BJ (cell line): Measurements from ENCODE around the gene GRIN3A. TPM values are rescaled to one million over a fixed set of nuclear protein-coding genes. Genes with fewer than 3 reads are reported as not detected.
A peak's percentile ranks its signal among the peaks of the same experiment; 100 is the strongest.

Source experiments
- CTCF ChIA-PET: fragments of 350-600 bp; formaldehyde crosslinking; extraction: SDS; loops from one replicate; lab custom pipeline; 2021; ENCODE audit warnings: antibody characterized with exemption, inconsistent platforms; lab: Yijun Ruan, JAX
- POLR2A ChIA-PET: fragments of 300-600 bp; sonication (Branson Sonifier 250); formaldehyde crosslinking; extraction: SDS; loops from one replicate; lab custom pipeline; 2021; ENCODE audit warnings: antibody characterized with exemption; lab: Charles Lee
- DNase-seq: peaks from one replicate; pipeline ENCODE4 v3.0.0-alpha.2; 2011; ENCODE audit warnings: low read depth
- H3K27me3 ChIP-seq: 2 replicates; pipeline ENCODE4 v1.6.0; 2011; ENCODE audit warnings: low read length; ENCODE audit not compliant: control insufficient read depth, insufficient read depth
- H3K36me3 ChIP-seq: 2 replicates; pipeline ENCODE4 v1.5.1; 2011; ENCODE audit warnings: low read length; ENCODE audit not compliant: control insufficient read depth, insufficient read depth
- H3K4me3 ChIP-seq: 2 replicates; pipeline ENCODE4 v1.5.1; 2011; ENCODE audit warnings: low read depth, mild to moderate bottlenecking, control low read depth, low read length
- polyA plus RNA-seq: library from polyadenylated mRNA; depleted of rRNA; stranded (reverse); fragments of >200 nt; gene quantifications from 2 replicates; pipeline ENCODE4 v1.2.3, GENCODE V29; 2011
- TF ChIP-seq, protein P1 (sequence below): IDR thresholded peaks from 2 replicates; pipeline ENCODE4 v1.5.1; 2011; ENCODE audit warnings: low read depth, mild to moderate bottlenecking, control low read depth, inconsistent platforms, low read length, moderate library complexity; ENCODE audit not compliant: insufficient read depth

GRIN3A gene
- polyA plus RNA-seq, 1 experiment = not detected

DNA sequence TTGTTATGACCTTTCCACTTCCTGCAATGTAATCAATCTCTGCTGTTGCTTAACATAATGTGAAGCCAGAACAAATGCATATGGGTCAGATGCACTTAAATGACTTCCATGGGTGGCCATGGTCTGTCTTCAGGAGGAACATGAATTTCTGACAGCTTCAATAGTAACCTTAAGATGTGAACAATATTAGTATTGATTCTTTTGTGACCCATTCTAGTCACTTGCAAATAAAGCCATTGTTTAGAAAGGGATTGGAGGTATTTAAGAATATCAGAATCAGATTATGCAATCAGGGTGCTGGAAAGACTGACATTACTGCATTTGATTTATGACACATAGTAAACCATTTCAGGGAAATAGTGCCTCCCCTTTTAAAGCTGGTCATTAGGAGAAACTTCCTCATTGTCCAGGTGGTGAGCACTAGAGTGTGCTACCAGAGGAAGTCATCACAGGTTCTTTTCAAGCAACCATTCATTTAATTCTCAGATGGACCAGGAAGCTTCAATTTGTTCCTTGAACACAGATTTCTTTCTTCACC lies 32.1 kb downstream of the GRIN3A start:
- no peak for DNase-seq
- Histone ChIP-seq H3K4me3 (no peak overlapping the region), H3K36me3 (no peaks in the 10 kb centered on the region), H3K27me3 (no peaks in the 10 kb centered on the region)
- CTCF ChIA-PET = interaction anchor here (1.2 kb wide), 1 partner anchor 14 kb away, joined by 3 read pairs; no protein-coding TSS in a partner anchor
- TF ChIP-seq, protein P1, sequence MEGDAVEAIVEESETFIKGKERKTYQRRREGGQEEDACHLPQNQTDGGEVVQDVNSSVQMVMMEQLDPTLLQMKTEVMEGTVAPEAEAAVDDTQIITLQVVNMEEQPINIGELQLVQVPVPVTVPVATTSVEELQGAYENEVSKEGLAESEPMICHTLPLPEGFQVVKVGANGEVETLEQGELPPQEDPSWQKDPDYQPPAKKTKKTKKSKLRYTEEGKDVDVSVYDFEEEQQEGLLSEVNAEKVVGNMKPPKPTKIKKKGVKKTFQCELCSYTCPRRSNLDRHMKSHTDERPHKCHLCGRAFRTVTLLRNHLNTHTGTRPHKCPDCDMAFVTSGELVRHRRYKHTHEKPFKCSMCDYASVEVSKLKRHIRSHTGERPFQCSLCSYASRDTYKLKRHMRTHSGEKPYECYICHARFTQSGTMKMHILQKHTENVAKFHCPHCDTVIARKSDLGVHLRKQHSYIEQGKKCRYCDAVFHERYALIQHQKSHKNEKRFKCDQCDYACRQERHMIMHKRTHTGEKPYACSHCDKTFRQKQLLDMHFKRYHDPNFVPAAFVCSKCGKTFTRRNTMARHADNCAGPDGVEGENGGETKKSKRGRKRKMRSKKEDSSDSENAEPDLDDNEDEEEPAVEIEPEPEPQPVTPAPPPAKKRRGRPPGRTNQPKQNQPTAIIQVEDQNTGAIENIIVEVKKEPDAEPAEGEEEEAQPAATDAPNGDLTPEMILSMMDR = no peak
- POLR2A ChIA-PET = no interaction called here

DNA sequence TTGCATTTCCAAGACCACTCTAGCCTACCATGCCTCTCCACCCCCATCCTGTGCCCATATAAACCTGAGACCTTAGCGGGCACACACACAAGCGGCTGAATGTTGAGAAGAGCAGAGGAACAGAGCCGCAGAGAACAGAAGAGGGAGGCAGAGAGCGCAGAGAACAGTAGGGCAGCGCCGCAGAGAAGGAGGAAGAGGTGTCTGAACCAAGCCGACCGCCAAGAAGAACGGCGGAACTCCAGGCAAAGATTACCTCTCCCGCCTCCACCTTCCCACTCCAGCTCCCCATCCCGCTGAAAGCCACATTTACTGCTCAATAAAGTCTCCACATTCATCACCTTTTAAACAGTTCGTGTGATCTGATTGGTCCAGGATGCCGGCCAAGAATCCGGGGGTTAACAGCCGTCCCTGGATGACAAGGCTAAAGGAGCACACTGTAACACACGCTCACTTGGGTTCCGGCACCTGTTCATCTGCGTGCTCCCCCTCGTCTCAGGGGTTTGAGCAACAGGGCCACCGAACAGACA lies 33.2 kb downstream of the GRIN3A start:
- H3K4me3 ChIP-seq = no peak overlapping the region
- H3K36me3 ChIP-seq = no peaks in the 10 kb centered on the region
- TF ChIP-seq, protein P1 = peak; percentile 32
- no peaks in the 10 kb centered on the region for H3K27me3 ChIP-seq
- ChIA-PET CTCF (interaction anchor here (0.6 kb wide), 2 partner anchors 12 to 18 kb away, joined by 3 to 4 read pairs; no protein-coding TSS in a partner anchor), POLR2A (no interaction called here)
- no peak for DNase-seq

DNA sequence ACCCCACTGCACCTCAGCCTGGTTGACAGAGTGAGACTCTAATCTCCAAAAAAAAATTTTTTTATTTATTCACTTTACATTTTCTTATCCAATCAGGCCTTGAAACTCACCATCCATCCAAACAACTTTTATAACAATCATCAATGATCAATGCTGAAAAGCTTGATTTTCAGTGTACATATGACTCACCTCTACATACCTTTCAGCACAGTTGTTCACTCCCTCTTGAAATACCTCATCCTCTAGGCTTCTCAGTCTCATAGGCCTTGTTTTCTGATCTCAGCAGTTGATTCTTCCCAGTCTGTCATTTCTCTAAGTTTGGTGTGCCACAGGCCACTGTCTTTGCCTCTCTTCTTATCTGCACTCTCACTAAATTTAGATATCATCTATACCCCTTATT lies 36.2 kb downstream of the GRIN3A start:
- Histone ChIP-seq H3K36me3 (no peaks in the 10 kb centered on the region), H3K27me3 (no peaks in the 10 kb centered on the region), H3K4me3 (no peak overlapping the region)
- no peak for DNase-seq
- ChIA-PET POLR2A (no interaction called here), CTCF (interaction anchor here (0.7 to 1.4 kb wide), 2 partner anchors 10 to 12 kb away, joined by 3 to 5 read pairs; no protein-coding TSS in a partner anchor)
- TF ChIP-seq, protein P1 = no peak

DNA sequence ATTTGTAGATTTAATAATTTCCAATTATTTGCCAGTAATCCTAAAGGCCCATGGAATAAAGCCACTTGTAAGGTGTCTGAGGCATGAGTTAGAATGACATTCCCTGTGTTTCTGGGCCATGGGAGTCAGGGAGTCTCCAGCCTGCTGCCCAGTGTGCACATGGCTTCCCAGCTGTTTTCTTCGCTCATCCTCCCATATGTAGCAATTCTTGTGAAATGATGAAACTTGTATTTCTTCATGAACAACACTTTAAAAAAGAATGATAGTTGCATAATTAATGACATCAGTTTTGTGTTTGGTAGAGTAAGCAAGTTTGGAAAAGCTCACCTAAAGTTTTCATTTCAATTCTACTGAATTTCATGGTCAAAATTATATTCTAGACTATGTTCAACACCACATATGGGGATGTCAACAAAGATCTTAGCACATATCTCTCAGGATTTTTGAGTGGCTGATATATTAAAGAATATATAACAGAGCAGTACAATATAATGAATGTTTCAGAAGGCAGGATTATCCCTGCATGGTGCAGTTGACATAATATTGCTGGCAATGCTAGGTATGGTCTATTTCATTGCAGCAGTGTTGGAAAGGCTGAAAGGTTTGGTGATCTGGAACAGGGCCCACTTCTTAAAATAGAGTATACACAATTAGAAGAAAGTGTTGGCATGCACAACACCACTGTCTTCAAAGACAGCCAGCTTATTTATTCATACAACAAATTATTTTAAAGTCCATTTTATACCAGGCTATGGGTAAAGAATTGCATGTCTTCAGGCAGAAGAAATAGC lies 44.7 kb downstream of the GRIN3A start:
- DNase-seq = no peak
- TF ChIP-seq, protein P1 = no peak
- H3K27me3 ChIP-seq = no peaks in the 10 kb centered on the region
- ChIA-PET CTCF (interaction anchor here (1.2 kb wide), 2 partner anchors 12 to 18 kb away, joined by 3 to 4 read pairs; no protein-coding TSS in a partner anchor), POLR2A (no interaction called here)
- no peak overlapping the region for H3K4me3 ChIP-seq
- no peaks in the 10 kb centered on the region for H3K36me3 ChIP-seq

DNA sequence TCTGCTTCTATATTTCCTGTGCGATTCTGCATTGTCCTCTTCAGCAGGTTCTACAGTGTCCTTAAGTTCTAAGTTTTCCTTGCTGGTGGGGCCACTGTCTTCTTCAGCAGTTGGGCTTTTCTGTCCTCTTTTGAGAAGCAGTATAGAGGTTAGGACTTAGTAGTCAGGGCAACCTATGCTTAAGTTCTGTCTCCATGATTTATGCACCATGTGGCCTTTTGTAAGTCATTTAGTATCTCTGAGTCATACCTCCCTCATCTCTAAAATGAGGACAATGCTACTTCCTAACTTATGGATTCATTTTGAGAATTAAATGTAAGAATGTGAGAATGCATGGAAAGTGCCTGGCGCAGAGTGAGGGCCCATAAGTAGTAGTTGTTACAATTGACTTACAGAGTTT lies 46.8 kb downstream of the GRIN3A start:
- CTCF ChIA-PET = no interaction called here
- TF ChIP-seq, protein P1 = no peak
- H3K36me3 ChIP-seq = no peaks in the 10 kb centered on the region
- POLR2A ChIA-PET = no interaction called here
- no peaks in the 10 kb centered on the region for H3K27me3 ChIP-seq
- H3K4me3 ChIP-seq = no peak overlapping the region
- no peak for DNase-seq
